Peyer's patch (tissue), 4 donors: Measurements from ENCODE around the gene FBXO42.
"Not testable (repeated sequence)": the region's sequence is repeated elsewhere in the genome, so short reads cannot be mapped to it uniquely, and the experiment has no call there.

ENCODE experiments used
- CTCF ChIP-seq, 6 experiments: fragments of 450-650 bp in 4 of 6; fragments of 200-600 bp in 2 of 6; sonication (generic) in 1 of 6; IDR thresholded peaks; one replicate each; pipeline ENCODE4 v1.5.1; 2017 to 2019; ENCODE audit warnings: antibody characterized with exemption in 6 of 6, mild to moderate bottlenecking in 3 of 6, moderate library complexity in 1 of 6
- POLR2A ChIP-seq, 2 donors: fragments of 450-650 bp; IDR thresholded peaks; one replicate each; pipeline ENCODE4 v1.5.1; 2017; ENCODE audit warnings: antibody characterized with exemption in 2 of 2, mild to moderate bottlenecking in 2 of 2, moderate library complexity in 2 of 2

GRCh38 chr1:16257556-16257955 lies 94.7 kb downstream of the FBXO42 start:
- not testable (repeated sequence) for TF ChIP-seq CTCF, POLR2A (IDR thresholded peaks at IDR 0.05)
